ENCODE measurements around the gene FAM171A1. TPM values are rescaled to one million over a fixed set of nuclear protein-coding genes. Genes with fewer than 3 reads are reported as not detected.

FAM171A1 gene
- total RNA-seq, 1 experiment from 2014 or later = 46.5 TPM

DNA sequence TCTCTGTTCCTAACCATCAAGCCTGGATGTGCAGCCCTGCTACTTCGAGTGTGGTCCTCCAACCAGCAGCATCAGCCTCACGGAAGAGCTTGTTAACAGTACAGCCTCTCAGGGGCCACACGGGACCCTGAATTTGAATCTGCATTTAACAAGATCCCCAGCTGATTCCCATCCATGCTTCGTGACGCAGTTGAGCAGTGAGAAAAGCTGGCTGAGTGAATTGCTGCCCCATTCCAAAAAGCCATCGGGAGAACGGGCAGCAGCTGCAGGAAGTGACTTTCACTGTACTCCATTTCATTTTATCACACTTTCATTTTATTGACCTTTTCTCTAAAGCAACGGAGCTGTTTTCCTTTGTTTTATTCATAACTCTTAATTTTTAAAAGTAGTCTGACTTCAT, 22.5 kb downstream of the FAM171A1 start:
- TF ChIP-seq, protein P1, sequence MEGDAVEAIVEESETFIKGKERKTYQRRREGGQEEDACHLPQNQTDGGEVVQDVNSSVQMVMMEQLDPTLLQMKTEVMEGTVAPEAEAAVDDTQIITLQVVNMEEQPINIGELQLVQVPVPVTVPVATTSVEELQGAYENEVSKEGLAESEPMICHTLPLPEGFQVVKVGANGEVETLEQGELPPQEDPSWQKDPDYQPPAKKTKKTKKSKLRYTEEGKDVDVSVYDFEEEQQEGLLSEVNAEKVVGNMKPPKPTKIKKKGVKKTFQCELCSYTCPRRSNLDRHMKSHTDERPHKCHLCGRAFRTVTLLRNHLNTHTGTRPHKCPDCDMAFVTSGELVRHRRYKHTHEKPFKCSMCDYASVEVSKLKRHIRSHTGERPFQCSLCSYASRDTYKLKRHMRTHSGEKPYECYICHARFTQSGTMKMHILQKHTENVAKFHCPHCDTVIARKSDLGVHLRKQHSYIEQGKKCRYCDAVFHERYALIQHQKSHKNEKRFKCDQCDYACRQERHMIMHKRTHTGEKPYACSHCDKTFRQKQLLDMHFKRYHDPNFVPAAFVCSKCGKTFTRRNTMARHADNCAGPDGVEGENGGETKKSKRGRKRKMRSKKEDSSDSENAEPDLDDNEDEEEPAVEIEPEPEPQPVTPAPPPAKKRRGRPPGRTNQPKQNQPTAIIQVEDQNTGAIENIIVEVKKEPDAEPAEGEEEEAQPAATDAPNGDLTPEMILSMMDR (conservative IDR thresholded peaks at IDR 0.05; ENCODE audit: low read depth, low read length) = no peak
- no peak for TF ChIP-seq EZH2 (IDR thresholded peaks at IDR 0.05; ENCODE audit: borderline replicate concordance, low read depth, low read length, poor library complexity, severe bottlenecking)
- ChIA-PET POLR2A (ENCODE audit: low non-redundant PET) (no interaction called here), CTCF (no interaction called here)
- no peaks in the 10 kb centered on the region for H3K36me3 ChIP-seq (ENCODE audit: insufficient read depth, low read length, poor library complexity, severe bottlenecking)
- H3K4me3 ChIP-seq (ENCODE audit: low read depth, low read length, poor library complexity, severe bottlenecking) = no peak overlapping the region
- DNase-seq (ENCODE audit: low spot score) = no peak
- intact Hi-C loops (cut with micrococcal nuclease; ENCODE audit: unreplicated experiment) = no loop called here
- no peak overlapping the region for H3K27ac ChIP-seq (ENCODE audit: low read depth, low read length, poor library complexity, severe bottlenecking)
- H3K9me3 ChIP-seq (ENCODE audit: low read depth, low read length, poor library complexity, severe bottlenecking) = no peaks in the 10 kb centered on the region
- H3K27me3 ChIP-seq (replicated peaks; ENCODE audit: insufficient read depth, low read depth, low read length, poor library complexity) = no peaks in the 10 kb centered on the region
- BruUV-seq (replicated peaks) = no TSS peak
- peaks cover 39% of the 10 kb centered on the region for H3K4me1 ChIP-seq (ENCODE audit: insufficient read depth, low read length, poor library complexity, severe bottlenecking)

DNA sequence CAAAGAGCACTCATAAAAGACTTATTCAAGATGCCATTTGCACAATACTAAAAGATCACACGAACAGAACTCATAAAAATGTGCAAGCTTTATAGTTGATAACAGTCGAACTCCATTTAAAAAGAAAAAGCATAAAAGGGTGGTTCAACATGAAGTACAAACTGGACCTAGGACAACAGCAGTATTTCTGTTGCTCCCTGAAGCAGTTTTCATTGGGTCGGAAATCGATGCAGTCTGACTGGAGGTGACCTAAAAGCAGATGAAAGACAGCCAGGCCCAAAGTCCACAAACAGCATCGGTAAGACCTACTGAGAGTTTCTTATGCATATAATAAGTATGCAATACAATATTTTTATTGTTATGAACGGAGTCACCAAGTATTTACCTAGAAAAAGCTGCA, 23.9 kb downstream of the FAM171A1 start:
- TF ChIP-seq EZH2 (IDR thresholded peaks at IDR 0.05; ENCODE audit: borderline replicate concordance, low read depth, low read length, poor library complexity, severe bottlenecking) = no peak
- TF ChIP-seq, protein P1 (conservative IDR thresholded peaks at IDR 0.05; ENCODE audit: low read depth, low read length) = no peak
- Histone ChIP-seq H3K9me3 (ENCODE audit: low read depth, low read length, poor library complexity, severe bottlenecking) (no peaks in the 10 kb centered on the region), H3K4me3 (ENCODE audit: low read depth, low read length, poor library complexity, severe bottlenecking) (no peak overlapping the region), H3K27me3 (replicated peaks; ENCODE audit: insufficient read depth, low read depth, low read length, poor library complexity) (no peaks in the 10 kb centered on the region), H3K36me3 (ENCODE audit: insufficient read depth, low read length, poor library complexity, severe bottlenecking) (no peaks in the 10 kb centered on the region), H3K27ac (ENCODE audit: low read depth, low read length, poor library complexity, severe bottlenecking) (no peak overlapping the region), H3K4me1 (ENCODE audit: insufficient read depth, low read length, poor library complexity, severe bottlenecking) (peaks cover 44% of the 10 kb centered on the region)
- no TSS peak for BruUV-seq (replicated peaks)
- ChIA-PET CTCF (no interaction called here), POLR2A (ENCODE audit: low non-redundant PET) (no interaction called here)
- intact Hi-C loops (cut with micrococcal nuclease; ENCODE audit: unreplicated experiment) = no loop called here
- DNase-seq (ENCODE audit: low spot score) = no peak

DNA sequence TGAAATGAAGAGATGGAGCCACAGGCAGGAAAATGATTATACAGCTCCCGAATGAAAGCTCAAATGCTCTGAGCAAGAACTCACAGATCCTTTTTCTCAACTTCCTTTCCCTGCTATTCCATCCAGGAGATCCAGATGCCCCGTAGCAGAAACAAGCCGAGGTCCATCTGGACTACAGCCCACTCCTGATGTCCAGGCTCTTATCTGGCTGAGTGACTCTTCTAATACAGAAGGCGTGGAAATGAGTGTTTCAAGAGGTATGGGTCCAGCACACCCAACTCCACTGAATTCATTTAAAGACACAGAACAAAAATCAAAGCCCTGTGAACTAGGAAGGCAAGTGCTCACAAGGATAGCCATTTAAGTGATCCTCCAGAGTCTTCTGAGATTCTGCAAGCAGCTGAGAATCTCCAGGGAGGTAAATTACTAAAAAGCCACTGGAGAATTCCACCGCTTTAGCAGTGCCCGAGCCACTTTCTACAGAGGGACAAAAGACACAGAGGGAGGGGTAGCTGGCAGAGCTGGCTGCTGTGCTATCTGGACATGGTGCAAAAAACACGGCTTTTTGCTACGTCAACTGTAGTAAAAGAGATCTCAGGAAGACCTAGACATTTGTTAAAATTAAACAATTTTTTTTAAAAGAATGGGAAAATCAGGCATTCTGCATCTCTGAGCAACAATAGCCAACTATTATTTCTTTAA, 24.5 kb downstream of the FAM171A1 start:
- Histone ChIP-seq H3K4me1 (ENCODE audit: insufficient read depth, low read length, poor library complexity, severe bottlenecking) (peaks cover 44% of the 10 kb centered on the region), H3K9me3 (ENCODE audit: low read depth, low read length, poor library complexity, severe bottlenecking) (no peaks in the 10 kb centered on the region), H3K4me3 (ENCODE audit: low read depth, low read length, poor library complexity, severe bottlenecking) (no peak overlapping the region), H3K27ac (ENCODE audit: low read depth, low read length, poor library complexity, severe bottlenecking) (no peak overlapping the region), H3K36me3 (ENCODE audit: insufficient read depth, low read length, poor library complexity, severe bottlenecking) (no peaks in the 10 kb centered on the region), H3K27me3 (replicated peaks; ENCODE audit: insufficient read depth, low read depth, low read length, poor library complexity) (no peaks in the 10 kb centered on the region)
- no peak for DNase-seq (ENCODE audit: low spot score)
- no TSS peak for BruUV-seq (replicated peaks)
- CTCF ChIA-PET = no interaction called here
- intact Hi-C loops (cut with micrococcal nuclease; ENCODE audit: unreplicated experiment) = no loop called here
- TF ChIP-seq, protein P1 (conservative IDR thresholded peaks at IDR 0.05; ENCODE audit: low read depth, low read length) = no peak
- TF ChIP-seq EZH2 (IDR thresholded peaks at IDR 0.05; ENCODE audit: borderline replicate concordance, low read depth, low read length, poor library complexity, severe bottlenecking) = no peak
- POLR2A ChIA-PET (ENCODE audit: low non-redundant PET) = no interaction called here
